MM.1S (cell line): ENCODE data around the gene DUSP1.

Source experiments
- DNase-seq: peaks from one replicate; pipeline ENCODE4 v3.0.0-alpha.2; 2015
- H2AFZ ChIP-seq: fragments of 300-600 bp; sonication (generic); 2 replicates; pipeline ENCODE4 v1.6.0; 2016; ENCODE audit warnings: antibody characterized with exemption, low read length
- H3F3A ChIP-seq: fragments of 300-600 bp; sonication (generic); 2 replicates; pipeline ENCODE4 v1.6.1; 2016; ENCODE audit warnings: mild to moderate bottlenecking, antibody characterized with exemption, low read length, moderate library complexity, mixed read lengths; ENCODE audit not compliant: insufficient read depth
- H3K27ac ChIP-seq: fragments of 300-600 bp; sonication (generic); 2 replicates; pipeline ENCODE4 v1.5.1; 2016; ENCODE audit warnings: mild to moderate bottlenecking, low read length
- H3K27me3 ChIP-seq: fragments of 300-600 bp; sonication (generic); replicated peaks from 2 replicates; pipeline ENCODE4 v1.6.0; 2016; ENCODE audit warnings: low read length; ENCODE audit not compliant: insufficient read depth
- H3K36me3 ChIP-seq: fragments of 300-600 bp; sonication (generic); replicated peaks from 2 replicates; pipeline ENCODE4 v1.6.1; 2016; ENCODE audit warnings: mild to moderate bottlenecking, low read length, mixed read lengths; ENCODE audit not compliant: insufficient read depth
- H3K4me1 ChIP-seq: fragments of 300-600 bp; sonication (generic); 2 replicates; pipeline ENCODE4 v1.6.1; 2016; ENCODE audit warnings: low read length, mixed read lengths
- H3K4me2 ChIP-seq: fragments of 300-600 bp; sonication (generic); 2 replicates; pipeline ENCODE4 v1.6.0; 2016; ENCODE audit warnings: low read depth, low read length
- H3K4me3 ChIP-seq: fragments of 300-600 bp; sonication (generic); 2 replicates; pipeline ENCODE4 v1.5.1; 2016; ENCODE audit warnings: low read length, mixed read lengths
- H3K79me2 ChIP-seq: fragments of 300-600 bp; sonication (generic); 2 replicates; pipeline ENCODE4 v1.6.1; 2016; ENCODE audit warnings: mixed run types, low read length, mixed read lengths
- H3K9ac ChIP-seq: fragments of 300-600 bp; sonication (generic); 2 replicates; pipeline ENCODE4 v1.6.1; 2016; ENCODE audit warnings: low read length, mixed read lengths
- H3K9me2 ChIP-seq: fragments of 300-600 bp; sonication (generic); replicated peaks from 2 replicates; pipeline ENCODE4 v1.6.1; 2016; ENCODE audit warnings: mild to moderate bottlenecking, low read length, mixed read lengths; ENCODE audit not compliant: insufficient read depth
- H3K9me3 ChIP-seq: fragments of 300-600 bp; sonication (generic); replicated peaks from 2 replicates; pipeline ENCODE4 v1.6.1; 2016; ENCODE audit warnings: mild to moderate bottlenecking, low read length, mixed read lengths; ENCODE audit not compliant: insufficient read depth
- H4K20me1 ChIP-seq: fragments of 300-600 bp; sonication (generic); 2 replicates; pipeline ENCODE4 v1.6.1; 2016; ENCODE audit warnings: mild to moderate bottlenecking, low read length, moderate library complexity, mixed read lengths; ENCODE audit not compliant: insufficient read depth
- EZH2 ChIP-seq: fragments of 300-600 bp; sonication (generic); optimal IDR thresholded peaks from 2 replicates; pipeline ENCODE3; 2017; ENCODE audit warnings: low read depth, mild to moderate bottlenecking, antibody characterized with exemption, low read length, mixed read lengths
- EZH2phosphoT487 ChIP-seq: fragments of 300-600 bp; sonication (generic); IDR thresholded peaks from 2 replicates; pipeline ENCODE4 v1.6.1; 2018; ENCODE audit warnings: antibody characterized with exemption, low read length
- TF ChIP-seq, protein P1 (sequence below): fragments of 300-600 bp; sonication (generic); IDR thresholded peaks from 2 replicates; pipeline ENCODE4 v1.5.1; 2016; ENCODE audit warnings: antibody characterized with exemption, low read length, mixed read lengths

The DUSP1 gene

DNA sequence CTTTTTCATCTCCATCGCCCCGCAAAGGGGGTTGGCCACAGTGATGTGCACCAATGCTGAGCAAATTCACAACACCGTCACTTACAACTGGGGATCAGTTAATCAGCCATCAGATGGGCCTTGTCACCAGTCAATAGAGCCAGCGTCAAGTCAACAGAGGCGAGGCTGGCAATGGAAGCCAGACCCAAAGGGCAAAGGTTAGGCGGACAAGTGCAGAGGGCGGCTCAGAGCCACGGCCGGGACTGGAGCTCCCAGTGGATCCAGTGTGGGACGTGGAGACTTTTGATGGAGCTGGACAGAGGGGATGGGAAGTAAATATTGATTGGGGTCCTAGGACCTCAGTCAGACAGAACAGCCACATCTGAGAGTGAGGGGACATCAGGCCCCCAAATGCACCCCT, 45.7 kb downstream of the DUSP1 start:
- TF ChIP-seq, protein P1, sequence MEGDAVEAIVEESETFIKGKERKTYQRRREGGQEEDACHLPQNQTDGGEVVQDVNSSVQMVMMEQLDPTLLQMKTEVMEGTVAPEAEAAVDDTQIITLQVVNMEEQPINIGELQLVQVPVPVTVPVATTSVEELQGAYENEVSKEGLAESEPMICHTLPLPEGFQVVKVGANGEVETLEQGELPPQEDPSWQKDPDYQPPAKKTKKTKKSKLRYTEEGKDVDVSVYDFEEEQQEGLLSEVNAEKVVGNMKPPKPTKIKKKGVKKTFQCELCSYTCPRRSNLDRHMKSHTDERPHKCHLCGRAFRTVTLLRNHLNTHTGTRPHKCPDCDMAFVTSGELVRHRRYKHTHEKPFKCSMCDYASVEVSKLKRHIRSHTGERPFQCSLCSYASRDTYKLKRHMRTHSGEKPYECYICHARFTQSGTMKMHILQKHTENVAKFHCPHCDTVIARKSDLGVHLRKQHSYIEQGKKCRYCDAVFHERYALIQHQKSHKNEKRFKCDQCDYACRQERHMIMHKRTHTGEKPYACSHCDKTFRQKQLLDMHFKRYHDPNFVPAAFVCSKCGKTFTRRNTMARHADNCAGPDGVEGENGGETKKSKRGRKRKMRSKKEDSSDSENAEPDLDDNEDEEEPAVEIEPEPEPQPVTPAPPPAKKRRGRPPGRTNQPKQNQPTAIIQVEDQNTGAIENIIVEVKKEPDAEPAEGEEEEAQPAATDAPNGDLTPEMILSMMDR = no peak
- TF ChIP-seq EZH2 (no peak), EZH2phosphoT487 (no peak)
- H4K20me1 ChIP-seq = no peaks in the 10 kb centered on the region
- H3K9me2 ChIP-seq = no peaks in the 10 kb centered on the region
- H3K9me3 ChIP-seq = no peaks in the 10 kb centered on the region
- no peaks in the 10 kb centered on the region for H3K27me3 ChIP-seq
- H3F3A ChIP-seq = no peaks in the 10 kb centered on the region
- no peak overlapping the region for H2AFZ ChIP-seq
- no peak for DNase-seq
- H3K27ac ChIP-seq = no peak overlapping the region
- H3K79me2 ChIP-seq = no peaks in the 10 kb centered on the region
- no peak overlapping the region for H3K4me3 ChIP-seq
- H3K36me3 ChIP-seq = no peaks in the 10 kb centered on the region
- no peaks in the 10 kb centered on the region for H3K4me1 ChIP-seq
- H3K4me2 ChIP-seq = no peak overlapping the region
- H3K9ac ChIP-seq = no peak overlapping the region

DNA sequence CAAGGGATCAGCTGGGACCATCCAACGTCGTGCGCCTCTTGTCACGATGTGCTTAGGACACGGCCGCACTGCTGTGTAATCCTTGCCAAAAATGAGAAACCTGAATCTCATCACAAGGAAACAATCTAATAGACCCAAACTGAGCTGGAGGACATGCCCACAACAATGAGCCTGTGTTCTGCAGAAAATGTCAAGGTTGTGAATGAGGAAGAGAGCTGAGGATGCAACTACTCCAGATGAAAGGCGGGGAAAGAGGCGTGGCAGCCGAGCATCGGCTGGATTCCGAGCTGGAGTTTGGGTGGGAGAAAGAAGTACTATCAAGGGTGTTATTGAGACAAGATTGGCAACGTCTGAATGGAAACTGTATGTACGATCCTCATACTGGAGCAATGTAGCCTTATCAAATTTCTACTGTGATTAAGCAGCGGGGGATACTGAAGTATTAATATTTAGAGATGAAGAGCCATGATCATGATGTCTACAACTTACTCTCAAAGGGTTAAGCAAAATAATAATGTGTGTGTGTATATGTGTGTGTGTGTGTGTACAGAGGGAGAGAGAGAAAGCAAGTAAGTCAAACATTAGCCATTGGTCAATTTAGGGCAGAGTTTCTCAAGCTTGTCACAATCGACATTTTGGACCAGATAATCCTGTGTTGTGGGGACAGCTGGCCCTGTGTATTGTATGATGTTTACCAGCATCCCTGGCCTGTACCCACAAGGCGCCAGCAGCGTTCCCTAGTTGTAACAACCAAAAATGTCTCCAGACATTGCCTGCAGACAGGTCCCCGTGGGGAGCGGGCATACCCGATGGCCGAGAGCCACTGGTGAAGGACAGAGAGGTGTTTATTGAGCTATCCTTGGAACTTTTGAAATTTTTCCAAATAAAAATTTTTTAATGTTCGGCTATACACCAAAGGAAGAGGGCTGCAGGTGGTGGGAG, 46.5 kb downstream of the DUSP1 start:
- Histone ChIP-seq H3K27ac (no peak overlapping the region), H3F3A (no peaks in the 10 kb centered on the region), H3K27me3 (no peaks in the 10 kb centered on the region), H3K4me3 (no peak overlapping the region), H3K36me3 (no peaks in the 10 kb centered on the region), H2AFZ (no peak overlapping the region), H3K9me3 (no peaks in the 10 kb centered on the region), H3K9ac (no peak overlapping the region), H4K20me1 (no peaks in the 10 kb centered on the region), H3K4me2 (no peak overlapping the region), H3K4me1 (no peaks in the 10 kb centered on the region), H3K79me2 (no peaks in the 10 kb centered on the region), H3K9me2 (no peaks in the 10 kb centered on the region)
- TF ChIP-seq, protein P1 = no peak
- TF ChIP-seq EZH2 (no peak), EZH2phosphoT487 (no peak)
- DNase-seq = no peak

DNA sequence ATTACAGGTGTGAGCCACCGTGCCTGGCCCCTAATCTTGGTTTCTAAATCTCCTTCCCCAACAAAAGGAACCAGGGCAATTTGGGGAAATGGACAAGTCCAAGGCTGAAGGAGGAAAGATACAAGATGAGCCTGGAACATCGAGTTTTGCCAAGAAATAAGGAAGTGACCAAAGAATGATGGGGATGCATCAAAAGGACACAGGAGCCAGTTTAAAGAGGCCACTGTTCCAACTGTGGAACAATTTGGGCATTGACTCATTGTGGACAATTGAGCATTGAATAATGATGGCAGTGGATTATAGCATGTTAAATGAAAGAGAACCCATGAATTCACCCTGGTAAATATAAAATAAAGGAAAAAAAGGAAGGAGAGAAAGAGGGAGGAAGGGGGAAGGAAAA, 47.5 kb downstream of the DUSP1 start:
- H3K27me3 ChIP-seq = no peaks in the 10 kb centered on the region
- H3K27ac ChIP-seq = no peak overlapping the region
- H3K9ac ChIP-seq = no peak overlapping the region
- no peaks in the 10 kb centered on the region for H3K36me3 ChIP-seq
- no peaks in the 10 kb centered on the region for H3K9me3 ChIP-seq
- no peak overlapping the region for H3K4me3 ChIP-seq
- no peak overlapping the region for H3K4me2 ChIP-seq
- no peaks in the 10 kb centered on the region for H3K79me2 ChIP-seq
- H3K9me2 ChIP-seq = no peaks in the 10 kb centered on the region
- H4K20me1 ChIP-seq = no peaks in the 10 kb centered on the region
- TF ChIP-seq, protein P1 = no peak
- TF ChIP-seq EZH2phosphoT487 (no peak), EZH2 (no peak)
- H2AFZ ChIP-seq = no peak overlapping the region
- no peaks in the 10 kb centered on the region for H3F3A ChIP-seq
- H3K4me1 ChIP-seq = no peaks in the 10 kb centered on the region
- no peak for DNase-seq
